Left lobe of liver (tissue), 2 donors: Measurements from ENCODE around the gene SYNCRIP. TPM values are rescaled to one million over a fixed set of nuclear protein-coding genes. Genes with fewer than 3 reads are reported as not detected.
A peak's percentile ranks its signal among the peaks of the same experiment; 100 is the strongest.
"Not testable (repeated sequence)": the region's sequence is repeated elsewhere in the genome, so short reads cannot be mapped to it uniquely, and the experiment has no call there.

ENCODE experiments used
- ATAC-seq: fragments of 200-7000 bp; cut with Tn5 transposase; one replicate; pipeline ENCODE4 v1.9.1; 2020; ENCODE audit warnings: mild to moderate bottlenecking, moderate library complexity
- DNase-seq: peaks from one replicate; pipeline ENCODE4 v3.0.0-alpha.2; 2020; ENCODE audit warnings: low spot score
- total RNA-seq: library from RNA; stranded (reverse); gene quantifications from one replicate; pipeline ENCODE4 v1.2.1, GENCODE V29; 2021
- donor health status: DM: no; HTN: no; CAD: no; lungs with moderate emphysema.
- donor health status: DM: no; HTN: yes; CAD: no.

The SYNCRIP gene
- total RNA-seq, 1 donor from 2014 or later = 31.0 TPM

DNA sequence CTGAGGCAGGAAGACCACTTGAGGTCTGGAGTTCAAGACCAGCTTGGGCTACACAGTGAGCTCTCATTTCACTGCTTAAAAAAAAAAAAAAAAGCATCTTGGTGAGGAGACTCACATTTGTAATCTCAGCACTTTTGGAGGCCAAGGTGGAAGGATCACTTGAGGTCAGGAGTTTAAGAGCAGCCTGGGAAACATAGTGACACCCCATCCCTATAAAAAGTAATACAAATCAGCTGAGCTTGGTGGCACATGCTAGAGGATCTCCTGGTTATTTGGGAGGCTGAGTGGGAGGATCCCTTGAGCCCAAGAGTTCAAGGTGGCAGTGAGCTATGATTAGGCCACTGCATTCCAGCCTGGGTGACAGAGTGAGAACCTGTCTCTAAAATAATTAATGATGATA is 29.4 kb upstream of the SYNCRIP start:
- DNase-seq = no peak
- no peak for ATAC-seq

DNA sequence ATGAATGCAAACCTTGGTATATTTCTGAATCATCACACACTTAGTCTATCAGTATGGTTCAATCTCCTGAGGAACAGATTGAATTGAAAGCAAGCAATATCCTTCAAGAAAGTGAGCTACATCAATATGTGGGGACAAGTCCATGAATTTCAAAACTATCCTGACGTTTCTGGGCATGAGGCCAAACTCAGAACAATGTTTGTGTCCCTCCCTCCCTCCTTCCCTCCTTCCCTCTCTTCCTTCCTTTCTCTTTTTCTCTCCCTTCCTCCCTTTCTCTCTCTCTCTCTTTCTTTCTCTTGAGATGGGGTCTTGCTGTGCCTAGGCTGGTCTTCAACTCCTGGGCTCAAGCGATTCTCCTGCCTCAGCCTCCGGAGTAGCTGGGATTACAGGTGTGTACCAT is 27.9 kb upstream of the SYNCRIP start:
- peak; percentile 48 for ATAC-seq
- no peak for DNase-seq

GRCh38 chr6:85669735-85670194 is 27.1 kb upstream of the SYNCRIP start:
- DNase-seq (no peak), ATAC-seq (peak; percentile 12)

DNA sequence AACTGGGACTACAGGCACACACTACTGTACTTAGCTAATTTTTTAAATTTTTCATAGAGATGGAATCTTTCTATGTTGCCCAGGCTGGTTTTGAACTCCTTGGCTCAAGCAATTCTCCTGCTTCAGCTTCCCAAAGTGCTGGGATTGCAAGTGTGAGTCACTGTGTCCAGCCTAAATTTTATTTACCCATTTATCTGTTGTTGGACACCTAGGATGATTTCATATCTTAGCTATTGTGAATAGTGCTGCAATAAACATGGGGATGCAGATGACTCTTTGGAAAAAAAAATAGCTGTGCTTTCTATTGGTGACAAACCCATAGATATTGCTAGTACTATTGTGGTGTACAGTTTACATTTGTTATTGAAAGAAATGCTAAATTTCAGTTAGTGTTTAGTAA is 19.6 kb upstream of the SYNCRIP start:
- DNase-seq (no peak), ATAC-seq (no peak)

GRCh38 chr6:85660181-85660611 is 17.5 kb upstream of the SYNCRIP start:
- ATAC-seq (peak; percentile 95), DNase-seq (no peak)

- DNase-seq = no peak
- no peak for ATAC-seq
Observed at GRCh38 chr6:85650606-85651005, 7.9 kb upstream of the SYNCRIP start.

DNA sequence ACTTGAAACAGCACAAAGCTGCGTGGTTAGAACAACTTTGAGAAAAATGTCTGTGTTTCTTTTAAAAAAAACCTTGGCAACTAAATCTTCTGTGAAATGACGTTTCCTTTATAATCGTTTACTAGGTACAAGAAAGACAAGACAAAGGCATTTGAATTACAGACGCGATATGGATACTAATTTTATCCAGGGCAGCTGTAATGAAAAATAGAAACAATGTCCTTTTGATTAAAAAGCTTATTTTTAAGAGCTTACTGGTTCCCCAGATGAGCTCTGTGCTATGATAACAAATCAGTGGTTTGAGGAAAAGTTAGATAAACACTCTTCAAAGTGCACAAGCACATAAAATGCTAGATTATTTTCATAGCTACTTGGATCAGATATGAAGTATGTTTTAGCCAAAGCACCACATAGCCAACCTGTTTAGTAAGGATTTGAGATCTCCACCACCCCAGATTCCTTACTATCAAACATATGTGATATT is 1.6 kb upstream of the SYNCRIP start:
- DNase-seq = no peak
- ATAC-seq = no peak

- ATAC-seq = peak; percentile 69
- DNase-seq = peak; percentile 92
Observed at GRCh38 chr6:85643537-85644278, 1.0 kb upstream of the SYNCRIP start.

GRCh38 chr6:85641897-85642773 is 551 bp downstream of the SYNCRIP start:
- peak; percentile 2 for ATAC-seq
- DNase-seq = peak; percentile 58

GRCh38 chr6:85641522-85641896 is 1.2 kb downstream of the SYNCRIP start:
- DNase-seq = no peak
- no peak for ATAC-seq

DNA sequence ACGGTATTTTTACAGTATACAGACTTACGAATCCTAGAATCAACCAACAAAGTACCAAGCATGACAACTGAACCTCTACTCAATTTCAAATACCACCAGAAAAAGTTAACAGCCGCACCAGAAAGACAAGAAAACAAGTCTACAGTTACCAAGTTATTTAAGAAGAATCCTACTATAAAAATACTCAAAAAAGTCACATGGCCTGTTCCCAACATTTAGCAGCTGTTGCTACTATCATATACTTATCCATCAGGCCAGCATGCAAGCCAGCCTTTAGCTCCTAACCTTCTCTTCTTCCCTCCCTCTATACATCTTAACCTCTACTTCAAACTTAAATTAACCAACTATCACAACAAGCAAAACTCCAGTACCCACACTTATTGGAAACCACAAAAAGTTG is 1.9 kb downstream of the SYNCRIP start:
- no peak for ATAC-seq
- no peak for DNase-seq

DNA sequence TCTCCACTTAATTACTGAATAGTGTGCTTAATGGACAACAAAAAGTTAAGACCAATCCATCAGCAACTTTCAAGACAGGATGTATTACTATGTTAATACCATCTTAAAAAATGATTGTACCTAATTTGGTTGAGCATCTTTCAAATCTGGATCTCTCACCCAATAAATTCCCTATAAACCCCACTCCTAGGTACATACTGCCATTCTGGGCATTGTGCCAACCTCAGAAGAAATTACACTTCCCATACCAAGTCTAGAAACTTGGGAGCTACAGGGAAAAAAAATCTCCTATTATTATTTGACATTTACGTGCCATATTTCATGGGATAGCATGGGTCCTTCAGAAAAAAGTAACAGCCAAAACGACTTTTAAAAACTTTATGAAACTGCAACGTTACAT is 5.1 kb downstream of the SYNCRIP start:
- ATAC-seq (no peak), DNase-seq (no peak)

DNA sequence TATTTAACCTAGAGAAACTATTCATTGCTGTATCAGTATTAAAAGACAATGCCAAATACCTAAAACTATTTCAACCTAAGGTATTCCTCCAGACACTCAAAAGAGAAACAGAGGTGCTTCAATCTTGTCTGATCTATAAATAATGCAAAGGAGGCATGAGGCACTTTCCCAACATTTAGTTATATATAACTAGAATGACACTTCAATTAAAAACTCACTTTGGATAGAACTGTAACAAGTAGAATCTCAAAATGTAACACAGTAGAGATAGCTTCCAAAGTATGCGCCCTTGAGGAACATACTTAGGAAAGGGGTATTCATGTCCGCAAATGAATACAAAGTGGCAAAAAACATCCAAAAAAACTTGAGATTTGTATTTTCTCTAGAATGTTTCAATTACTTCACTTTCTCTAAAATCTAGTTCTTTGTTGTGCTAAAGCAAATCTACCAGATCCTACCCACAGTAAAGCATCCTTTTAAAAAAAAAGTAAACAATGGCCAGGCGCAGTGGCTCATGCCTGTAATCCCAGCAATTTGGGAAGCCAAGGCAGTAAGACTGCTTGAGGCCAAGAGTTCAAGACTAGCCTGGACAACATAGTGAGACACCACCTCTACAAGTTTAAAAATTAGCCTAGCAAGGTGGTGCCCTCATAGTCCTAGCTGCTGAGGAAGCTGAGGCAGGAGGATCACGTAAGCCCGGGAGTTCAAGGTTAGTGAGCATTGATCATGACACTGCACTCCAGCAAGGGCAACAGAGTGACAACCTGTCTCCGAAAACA is 10.3 kb downstream of the SYNCRIP start:
- ATAC-seq = no peak
- no peak for DNase-seq

GRCh38 chr6:85631117-85631516 is 11.6 kb downstream of the SYNCRIP start:
- not testable (repeated sequence) for DNase-seq, ATAC-seq

DNA sequence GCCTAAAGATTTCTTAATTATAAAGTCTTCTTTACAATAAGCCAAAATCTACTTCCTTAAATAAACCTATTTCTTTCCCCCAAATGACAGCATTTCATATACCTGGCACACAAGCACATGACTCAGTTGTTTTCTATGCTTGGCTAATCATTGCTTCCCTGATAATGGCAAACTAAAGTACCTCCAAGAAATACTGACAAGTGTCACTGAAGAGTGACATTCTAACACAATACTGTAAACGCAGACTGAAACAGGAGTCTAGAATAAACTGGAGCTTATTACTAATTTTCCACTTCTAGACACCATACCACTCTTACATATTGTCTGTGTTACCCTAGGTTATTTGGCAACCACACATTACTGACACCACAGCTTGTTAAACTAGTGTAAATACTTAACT is 14.3 kb downstream of the SYNCRIP start:
- no peak for DNase-seq
- ATAC-seq = no peak

DNA sequence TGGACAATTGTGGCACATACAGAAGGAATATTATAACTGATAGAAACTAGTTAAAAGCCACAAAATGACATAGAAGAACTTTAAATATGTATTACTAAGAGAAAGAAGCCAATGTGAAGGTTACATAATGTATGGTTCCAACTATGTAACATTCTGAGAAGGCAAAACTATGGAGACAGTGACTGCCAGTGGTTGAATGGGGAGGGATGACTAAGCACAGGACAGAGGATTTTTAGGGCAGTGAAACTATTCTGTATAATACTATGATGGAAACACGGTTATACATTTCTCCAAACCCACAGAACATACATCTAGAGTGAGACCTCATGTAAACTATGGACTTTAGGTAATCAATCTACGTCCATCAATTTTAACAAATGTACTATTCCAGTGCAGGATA is 22.4 kb downstream of the SYNCRIP start:
- ATAC-seq (no peak), DNase-seq (no peak)

DNA sequence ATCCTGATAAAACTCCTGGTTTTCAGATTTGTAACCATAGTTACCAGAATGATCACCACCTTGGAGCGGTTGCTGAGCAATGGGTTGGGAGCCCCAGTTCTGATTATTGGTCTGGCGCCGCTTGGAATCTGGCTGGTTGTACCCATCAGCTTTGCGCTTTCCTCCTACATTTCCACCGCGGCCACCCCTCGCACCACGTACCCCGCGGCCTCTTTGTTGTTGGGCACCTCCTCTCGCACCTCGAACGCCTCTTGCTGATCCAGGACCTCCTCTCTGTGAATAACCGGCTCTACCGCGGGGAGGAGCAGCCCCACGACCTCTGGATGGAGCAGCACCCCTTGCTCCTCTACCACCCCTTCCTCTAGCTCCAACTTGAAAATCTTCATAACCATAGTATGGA is 27.9 kb downstream of the SYNCRIP start:
- DNase-seq (no peak), ATAC-seq (no peak)

DNA sequence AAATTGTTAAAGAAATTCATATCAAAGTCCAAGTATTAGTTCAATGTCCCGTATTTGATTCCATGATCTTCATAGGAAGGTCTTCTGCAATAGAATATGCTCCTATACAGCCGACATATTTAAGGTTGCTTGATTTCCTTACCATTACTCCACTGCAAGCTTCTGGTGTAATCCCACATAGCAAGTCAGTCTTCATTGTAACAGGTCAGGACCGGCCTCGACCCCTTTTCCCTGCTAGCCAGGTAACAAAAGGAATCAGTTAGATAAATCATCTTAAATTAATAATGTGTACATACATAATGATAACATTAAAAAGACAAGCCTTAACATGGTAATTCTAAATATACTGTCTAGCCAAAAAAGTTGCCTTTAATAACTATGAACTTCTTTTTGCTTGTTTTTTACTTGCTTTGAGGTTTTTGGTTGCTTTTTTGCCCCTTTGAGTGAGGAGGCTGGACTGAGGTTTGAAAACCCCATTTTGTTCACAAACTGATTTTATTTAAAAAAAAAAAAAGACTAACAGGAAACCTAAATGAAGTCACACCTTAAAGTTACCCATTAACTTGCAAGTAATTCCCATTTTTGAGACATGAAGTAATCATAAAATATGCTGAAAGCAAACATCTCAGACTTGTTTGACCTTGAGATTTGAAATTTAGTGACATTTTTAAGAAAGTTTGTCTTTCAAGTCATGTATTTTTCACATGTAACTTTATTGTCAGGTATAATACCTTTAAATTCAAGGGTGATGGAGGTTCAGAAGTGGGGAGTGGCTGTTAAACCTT is 29.8 kb downstream of the SYNCRIP start:
- DNase-seq = no peak
- ATAC-seq = no peak

- DNase-seq (no peak), ATAC-seq (no peak)
Observed at GRCh38 chr6:85610182-85610895, 32.3 kb downstream of the SYNCRIP start.

- DNase-seq (no peak), ATAC-seq (no peak)
Observed at GRCh38 chr6:85602100-85602499, 40.6 kb downstream of the SYNCRIP start.
